PFSK-1 (cell line): ENCODE results near the gene DCTN1. TPM values are rescaled to one million over a fixed set of nuclear protein-coding genes. Genes with fewer than 3 reads are reported as not detected.

Source experiments
- FOXP2 ChIP-seq: optimal IDR thresholded peaks from 2 replicates; pipeline ENCODE3; 2011; ENCODE audit warnings: borderline replicate concordance, control low read depth, inconsistent platforms; ENCODE audit not compliant: insufficient read depth; ENCODE audit errors: extremely low read length, extremely low read depth
- POLR2AphosphoS5 ChIP-seq: IDR thresholded peaks from 2 replicates; pipeline ENCODE4 v1.6.1; 2012; ENCODE audit warnings: low read depth, mild to moderate bottlenecking, control low read depth, low read length, moderate library complexity
- REST ChIP-seq, 2 experiments: IDR thresholded peaks; 2 replicates each; pipeline versions ENCODE4 v1.6.1 to v1.8.0; 2011 to 2012; ENCODE audit warnings: low read depth in 2 of 2, low read length in 2 of 2, control low read depth in 1 of 2, inconsistent platforms in 1 of 2, mild to moderate bottlenecking in 1 of 2, moderate library complexity in 1 of 2; ENCODE audit not compliant: insufficient read depth in 1 of 2
- SIN3A ChIP-seq: IDR thresholded peaks from 2 replicates; pipeline ENCODE4 v1.6.1; 2012; ENCODE audit warnings: mild to moderate bottlenecking, low read length, moderate library complexity, borderline replicate concordance; ENCODE audit not compliant: insufficient read depth
- TAF1 ChIP-seq: IDR thresholded peaks from 2 replicates; pipeline ENCODE4 v1.6.1; 2012; ENCODE audit warnings: low read length, control low read depth, borderline replicate concordance; ENCODE audit not compliant: insufficient read depth
- polyA plus RNA-seq: library from polyadenylated mRNA; unstranded; fragments of >200 nt; gene quantifications from one replicate; pipeline ENCODE4 v1.2.1, GENCODE V29; 2012; ENCODE audit warnings: low read depth, missing spikeins; ENCODE audit not compliant: insufficient read length

The DCTN1 gene
- 173 TPM for polyA plus RNA-seq

- TF ChIP-seq FOXP2 (no peak), SIN3A (no peak), POLR2AphosphoS5 (no peak), TAF1 (no peak), REST (IDR thresholded peaks at IDR 0.05; ENCODE audit: insufficient read depth in 1 of 2, low read depth in 2 of 2, low read length in 2 of 2) (no peak)
Measured at GRCh38 chr2:74379851-74380789, at the start of gene DCTN1. Gene DCTN1, minus strand, starts transcription at chr2:74380311. Its CDS starts 274 bp downstream, at chr2:74380037.

- TF ChIP-seq TAF1, result no peak
- TF ChIP-seq FOXP2, result no peak
- no peak for TF ChIP-seq REST (IDR thresholded peaks at IDR 0.05; ENCODE audit: insufficient read depth in 1 of 2, low read depth in 2 of 2, low read length in 2 of 2)
- no peak for TF ChIP-seq SIN3A
- no peak for TF ChIP-seq POLR2AphosphoS5
Measured at GRCh38 chr2:74428675-74429074, 48.6 kb upstream of the DCTN1 start.

GRCh38 chr2:74427551-74427950 is 47.4 kb upstream of the DCTN1 start:
- TF ChIP-seq TAF1 (no peak), SIN3A (no peak), FOXP2 (no peak), POLR2AphosphoS5 (no peak), REST (IDR thresholded peaks at IDR 0.05; ENCODE audit: insufficient read depth in 1 of 2, low read depth in 2 of 2, low read length in 2 of 2) (no peak)

GRCh38 chr2:74426181-74426758 is 46.2 kb upstream of the DCTN1 start:
- TF ChIP-seq TAF1 (no peak), SIN3A (no peak), REST (IDR thresholded peaks at IDR 0.05; ENCODE audit: insufficient read depth in 1 of 2, low read depth in 2 of 2, low read length in 2 of 2) (no peak), POLR2AphosphoS5 (no peak), FOXP2 (no peak)
